Colonic mucosa (tissue), 4 donors: ENCODE data around the gene TRAPPC6A. TPM values are rescaled to one million over a fixed set of nuclear protein-coding genes. Genes with fewer than 3 reads are reported as not detected.
A peak's percentile ranks its signal among the peaks of the same experiment; 100 is the strongest.

Source experiments
- DNase-seq: peaks from one replicate; pipeline ENCODE4 v3.0.0-alpha.2; 2020
- H3K27ac ChIP-seq: fragments of 200-600 bp; one replicate; pipeline ENCODE4 v1.8.0; 2021
- H3K27me3 ChIP-seq: fragments of 200-600 bp; one replicate; pipeline ENCODE4 v1.8.0; 2021
- H3K36me3 ChIP-seq: fragments of 200-600 bp; one replicate; pipeline ENCODE4 v1.8.0; 2021
- H3K4me1 ChIP-seq: fragments of 200-600 bp; one replicate; pipeline ENCODE4 v1.8.0; 2021; ENCODE audit warnings: mild to moderate bottlenecking
- H3K4me3 ChIP-seq: fragments of 200-600 bp; one replicate; pipeline ENCODE4 v1.8.0; 2021
- H3K9ac ChIP-seq, 2 donors: one replicate each; pipeline ENCODE4 v1.7.0; 2013; ENCODE audit warnings: control low read depth in 2 of 2, low read depth in 2 of 2, low read length in 2 of 2
- H3K9me3 ChIP-seq: fragments of 200-600 bp; one replicate; pipeline ENCODE4 v1.8.0; 2021
- CTCF ChIP-seq: fragments of 200-600 bp; IDR thresholded peaks from one replicate; pipeline ENCODE4 v1.8.0; 2022; ENCODE audit warnings: antibody characterized with exemption, mild to moderate bottlenecking
- intact Hi-C: fragments of 100-400 bp; cut with DNase I; formaldehyde crosslinking; loops from one replicate; pipeline ENCODE4 v1.14.1; 2022
- total RNA-seq, 2 donors: library from RNA; stranded (reverse); fragmentation: NEBNext Ultra II Directional in 1 of 2; extraction: Animal tissue kit (Norgen Biotek cat#: 25700) in 1 of 2; gene quantifications; one replicate each; pipeline ENCODE4 v1.2.1, GENCODE V29; 2021
- donor health status: healthy.
- donor health status: DM: no; HTN: no; CAD: no.
- donor health status: DM: no; HTN: no; CAD: no.

Gene TRAPPC6A
- total RNA-seq, 2 donors from 2014 or later = 17.2 to 35.2 TPM

GRCh38 chr19:45162608-45163143 lies 15.4 kb downstream of the TRAPPC6A start:
- no peak for DNase-seq
- Histone ChIP-seq H3K9ac (no peak overlapping the region), H3K4me1 (peaks cover 8% of the 10 kb centered on the region), H3K27me3 (peaks cover 6% of the 10 kb centered on the region), H3K27ac (no peak overlapping the region), H3K36me3 (no peaks in the 10 kb centered on the region), H3K9me3 (no peaks in the 10 kb centered on the region), H3K4me3 (no peak overlapping the region)
- intact Hi-C loops = no loop called here
- TF ChIP-seq CTCF = no peak

GRCh38 chr19:45161738-45162607 lies 16.1 kb downstream of the TRAPPC6A start:
- intact Hi-C loops = no loop called here
- Histone ChIP-seq H3K4me1 (peaks cover 8% of the 10 kb centered on the region), H3K36me3 (no peaks in the 10 kb centered on the region), H3K4me3 (no peak overlapping the region), H3K9ac (no peak overlapping the region), H3K27ac (no peak overlapping the region), H3K9me3 (no peaks in the 10 kb centered on the region), H3K27me3 (peaks cover 6% of the 10 kb centered on the region)
- no peak for TF ChIP-seq CTCF
- no peak for DNase-seq

- Histone ChIP-seq H3K36me3 (no peaks in the 10 kb centered on the region), H3K4me3 (no peak within 1 kb of the TSS), H3K9ac (peak within 1 kb of the TSS in 1 of 2 donors; percentile 40), H3K9me3 (no peaks in the 10 kb centered on the region), H3K27me3 (peaks cover 6% of the 10 kb centered on the region), H3K4me1 (peaks cover 8% of the 10 kb centered on the region), H3K27ac (no peak within 1 kb of the TSS)
- TF ChIP-seq CTCF = no peak
- DNase-seq = peak; percentile 62
- intact Hi-C loops = no loop called here
Observed at GRCh38 chr19:45160870-45161737, 16.9 kb downstream of the TRAPPC6A start, which contains the start of gene NKPD1. Gene NKPD1 (minus strand): TSS chr19:45160982. CDS start chr19:45160150, 832 bp downstream.

- no peak for DNase-seq
- H3K9ac ChIP-seq = no peak overlapping the region
- no peak for TF ChIP-seq CTCF
Observed at GRCh38 chr19:45159971-45160324, 18.1 kb downstream of the TRAPPC6A start.

GRCh38 chr19:45159210-45159970 lies 18.6 kb downstream of the TRAPPC6A start:
- DNase-seq = no peak
- no peaks in the 10 kb centered on the region for H3K9me3 ChIP-seq
- no peaks in the 10 kb centered on the region for H3K36me3 ChIP-seq
- intact Hi-C loops = no loop called here
- H3K27ac ChIP-seq = no peak overlapping the region
- H3K9ac ChIP-seq = no peak overlapping the region
- peaks cover under 1% of the 10 kb centered on the region for H3K4me1 ChIP-seq
- TF ChIP-seq CTCF = no peak
- H3K27me3 ChIP-seq = peaks cover 6% of the 10 kb centered on the region
- no peak overlapping the region for H3K4me3 ChIP-seq

More at GRCh38 chr19:45159971-45160324, 18.1 kb downstream of the TRAPPC6A start:
- Histone ChIP-seq H3K9me3 (no peaks in the 10 kb centered on the region), H3K27me3 (peaks cover 6% of the 10 kb centered on the region), H3K27ac (no peak overlapping the region), H3K4me3 (no peak overlapping the region), H3K36me3 (no peaks in the 10 kb centered on the region), H3K4me1 (peaks cover 6% of the 10 kb centered on the region)
- intact Hi-C loops = no loop called here
